Measurements from ENCODE around the gene ECEL1. TPM values are rescaled to one million over a fixed set of nuclear protein-coding genes. Genes with fewer than 3 reads are reported as not detected.
"Not testable (repeated sequence)": the region's sequence is repeated elsewhere in the genome, so short reads cannot be mapped to it uniquely, and the experiment has no call there.

Gene ECEL1
- total and polyA plus RNA-seq, 9 of the 15 experiments (the other 6 are each of a cell fraction or from before 2014, with no cell fraction given): 0.09 TPM; not detected in 8

GRCh38 chr2:232454630-232455029 lies 33.0 kb downstream of the ECEL1 start:
- no TSS peak for BruUV-seq (replicated peaks)
- Histone ChIP-seq H3K4me3 (no peak overlapping the region), H2AFZ (ENCODE audit: low read depth, low read length) (no peak overlapping the region), H3K4me1 (replicated peaks in 1 of 2; ENCODE audit: control insufficient read depth in 2 of 2, insufficient read depth in 2 of 2, low read length in 2 of 2) (peaks cover 0 to 4% of the 10 kb centered on the region in 2 experiments; a peak in 2 of 5 replicates), H3K9ac (ENCODE audit: insufficient read depth in 1 of 2, low read depth in 2 of 2, low read length in 2 of 2) (no peak overlapping the region), H3K9me3 (replicated peaks; ENCODE audit: control insufficient read depth, insufficient read depth, low read depth, low read length) (no peaks in the 10 kb centered on the region), H3K27ac (ENCODE audit: extremely low read depth, low read depth, low read length) (no peak overlapping the region), H3K36me3 (ENCODE audit: control insufficient read depth, insufficient read depth, low read length) (no peaks in the 10 kb centered on the region), H3K79me2 (ENCODE audit: control insufficient read depth, insufficient read depth, low read length) (no peaks in the 10 kb centered on the region), H3K9me1 (ENCODE audit: control insufficient read depth, insufficient read depth, low read length) (no peaks in the 10 kb centered on the region), H3K4me2 (ENCODE audit: insufficient read depth, low read length) (no peak overlapping the region), H3K27me3 (ENCODE audit: control insufficient read depth in 2 of 2, insufficient read depth in 2 of 2, low read length in 2 of 2) (peaks cover 0 to 52% of the 10 kb centered on the region in 2 experiments; a peak in 3 of 5 replicates), H4K20me1 (replicated peaks; ENCODE audit: control insufficient read depth, insufficient read depth, low read length) (no peaks in the 10 kb centered on the region)
- 2% methylated on average over 7 of the region's 9 CpGs for WGBS (ENCODE audit: insufficient coverage, low coverage, missing lambda C conversion rate)
- ChIA-PET CTCF (ENCODE audit: low intra/inter-chr PET ratio) (no interaction called here), POLR2A (no interaction called here)
- FAIRE-seq (no peak), DNase-seq (ENCODE audit: extremely low read depth in 1 of 4, low spot score in 3 of 4) (no peak), ATAC-seq (no peak)
- in situ Hi-C loops (cut with MboI) (no loop called here), intact Hi-C loops (cut with micrococcal nuclease) (no loop called here)
- TF ChIP-seq FOXA3 (CRISPR knock-in tag; conservative IDR thresholded peaks at IDR 0.05 in 1 of 2, IDR thresholded peaks at IDR 0.05 in 1 of 2) (no peak), KDM5B (IDR thresholded peaks at IDR 0.05; ENCODE audit: insufficient replicate concordance, low read depth, low read length) (no peak), BCL6 (CRISPR knock-in tag; IDR thresholded peaks at IDR 0.05) (no peak), E2F1 (CRISPR knock-in tag; IDR thresholded peaks at IDR 0.05) (no peak), SAP30 (IDR thresholded peaks at IDR 0.05; ENCODE audit: borderline replicate concordance, insufficient read depth, low read depth, low read length, poor library complexity, severe bottlenecking) (no peak), NCOA6 (IDR thresholded peaks at IDR 0.05) (no peak), HES1 (IDR thresholded peaks at IDR 0.05; ENCODE audit: low read depth) (no peak), PHB2 (IDR thresholded peaks at IDR 0.05; ENCODE audit: low read depth) (no peak)
- TF ChIP-seq, protein P1, sequence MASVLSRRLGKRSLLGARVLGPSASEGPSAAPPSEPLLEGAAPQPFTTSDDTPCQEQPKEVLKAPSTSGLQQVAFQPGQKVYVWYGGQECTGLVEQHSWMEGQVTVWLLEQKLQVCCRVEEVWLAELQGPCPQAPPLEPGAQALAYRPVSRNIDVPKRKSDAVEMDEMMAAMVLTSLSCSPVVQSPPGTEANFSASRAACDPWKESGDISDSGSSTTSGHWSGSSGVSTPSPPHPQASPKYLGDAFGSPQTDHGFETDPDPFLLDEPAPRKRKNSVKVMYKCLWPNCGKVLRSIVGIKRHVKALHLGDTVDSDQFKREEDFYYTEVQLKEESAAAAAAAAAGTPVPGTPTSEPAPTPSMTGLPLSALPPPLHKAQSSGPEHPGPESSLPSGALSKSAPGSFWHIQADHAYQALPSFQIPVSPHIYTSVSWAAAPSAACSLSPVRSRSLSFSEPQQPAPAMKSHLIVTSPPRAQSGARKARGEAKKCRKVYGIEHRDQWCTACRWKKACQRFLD (CRISPR knock-in tag; IDR thresholded peaks at IDR 0.05): no peak

- H3K9me1 ChIP-seq (ENCODE audit: control insufficient read depth, insufficient read depth, low read length); intact Hi-C loops (cut with micrococcal nuclease); in situ Hi-C loops (cut with MboI); H3K4me3 ChIP-seq; H3K4me2 ChIP-seq (ENCODE audit: insufficient read depth, low read length); H4K20me1 ChIP-seq (replicated peaks; ENCODE audit: control insufficient read depth, insufficient read depth, low read length); H3K9me3 ChIP-seq (replicated peaks; ENCODE audit: control insufficient read depth, insufficient read depth, low read depth, low read length); CTCF ChIA-PET (ENCODE audit: low intra/inter-chr PET ratio); H3K9ac ChIP-seq (ENCODE audit: insufficient read depth in 1 of 2, low read depth in 2 of 2, low read length in 2 of 2); H2AFZ ChIP-seq (ENCODE audit: low read depth, low read length); BruUV-seq (replicated peaks); FAIRE-seq; H3K4me1 ChIP-seq (replicated peaks in 1 of 2; ENCODE audit: control insufficient read depth in 2 of 2, insufficient read depth in 2 of 2, low read length in 2 of 2); DNase-seq (ENCODE audit: extremely low read depth in 1 of 4, low spot score in 3 of 4); H3K79me2 ChIP-seq (ENCODE audit: control insufficient read depth, insufficient read depth, low read length); H3K36me3 ChIP-seq (ENCODE audit: control insufficient read depth, insufficient read depth, low read length); ATAC-seq; POLR2A ChIA-PET; H3K27ac ChIP-seq (ENCODE audit: extremely low read depth, low read depth, low read length): not testable (repeated sequence)
- 0% methylated on average over 3 of the region's 3 CpGs for WGBS (ENCODE audit: insufficient coverage, low coverage, missing lambda C conversion rate)
- peaks cover 0 to 22% of the 10 kb centered on the region in 2 experiments; a peak in 2 of 5 replicates for H3K27me3 ChIP-seq (ENCODE audit: control insufficient read depth in 2 of 2, insufficient read depth in 2 of 2, low read length in 2 of 2)
Measured at GRCh38 chr2:232451645-232452044, 36.0 kb downstream of the ECEL1 start.
